Activated CD8-positive, alpha-beta memory T cell treated with anti-CD3 and anti-CD28 coated beads, Interleukin-2, amount 50 U/mL, for 48 hours (primary cell): ENCODE data around the gene ARHGEF17.

Experiments used
- DNase-seq: peaks from one replicate; pipeline ENCODE4 v3.0.0-alpha.2; 2020

ARHGEF17 gene

GRCh38 chr11:73293356-73293936 is 14.6 kb upstream of the ARHGEF17 start:
- DNase-seq: no peak

GRCh38 chr11:73294604-73295003 is 13.5 kb upstream of the ARHGEF17 start:
- DNase-seq: no peak

GRCh38 chr11:73295241-73295995 is 12.7 kb upstream of the ARHGEF17 start:
- DNase-seq: peak; percentile 94

GRCh38 chr11:73295996-73296318 is 12.1 kb upstream of the ARHGEF17 start:
- DNase-seq: no peak

GRCh38 chr11:73296501-73297230 is 11.4 kb upstream of the ARHGEF17 start:
- DNase-seq: no peak

GRCh38 chr11:73297231-73297590 is 10.9 kb upstream of the ARHGEF17 start:
- DNase-seq: no peak

- DNase-seq: no peak
Measured at GRCh38 chr11:73297702-73298101, 10.4 kb upstream of the ARHGEF17 start.

GRCh38 chr11:73298233-73298632 is 9.8 kb upstream of the ARHGEF17 start:
- DNase-seq: no peak

- no peak for DNase-seq
Measured at GRCh38 chr11:73299751-73300150, 8.3 kb upstream of the ARHGEF17 start.

GRCh38 chr11:73306069-73306841 is 1.8 kb upstream of the ARHGEF17 start:
- DNase-seq: no peak

- no peak for DNase-seq
Measured at GRCh38 chr11:73306977-73307322, 1.1 kb upstream of the ARHGEF17 start.

GRCh38 chr11:73307323-73308002 is 613 bp upstream of the ARHGEF17 start:
- DNase-seq: peak; percentile 98

- DNase-seq: no peak
Measured at GRCh38 chr11:73308961-73309919, 1.2 kb downstream of the ARHGEF17 start.

- DNase-seq: no peak
Measured at GRCh38 chr11:73310076-73310475, 2.0 kb downstream of the ARHGEF17 start.

GRCh38 chr11:73310661-73311393 is 2.8 kb downstream of the ARHGEF17 start:
- no peak for DNase-seq

- no peak for DNase-seq
Measured at GRCh38 chr11:73311394-73311869, 3.4 kb downstream of the ARHGEF17 start.

- DNase-seq: no peak
Measured at GRCh38 chr11:73312036-73312435, 4.0 kb downstream of the ARHGEF17 start.

- no peak for DNase-seq
Measured at GRCh38 chr11:73312851-73313327, 4.8 kb downstream of the ARHGEF17 start.

- no peak for DNase-seq
Measured at GRCh38 chr11:73313652-73314051, 5.6 kb downstream of the ARHGEF17 start.

- no peak for DNase-seq
Measured at GRCh38 chr11:73314117-73314961, 6.3 kb downstream of the ARHGEF17 start.
